Stimulated activated CD4-positive, alpha-beta T cell treated with anti-CD3 and anti-CD28 coated beads, Interleukin-4, amount 100 ng/mL, for 4 hours (primary cell): Measurements from ENCODE around the gene CSH2.
"Not testable (repeated sequence)": the region's sequence is repeated elsewhere in the genome, so short reads cannot be mapped to it uniquely, and the experiment has no call there.

Experiments
- DNase-seq, 2 experiments: peaks; one replicate each; pipeline ENCODE4 v3.0.0-alpha.2; 2020

CSH2 gene

DNA sequence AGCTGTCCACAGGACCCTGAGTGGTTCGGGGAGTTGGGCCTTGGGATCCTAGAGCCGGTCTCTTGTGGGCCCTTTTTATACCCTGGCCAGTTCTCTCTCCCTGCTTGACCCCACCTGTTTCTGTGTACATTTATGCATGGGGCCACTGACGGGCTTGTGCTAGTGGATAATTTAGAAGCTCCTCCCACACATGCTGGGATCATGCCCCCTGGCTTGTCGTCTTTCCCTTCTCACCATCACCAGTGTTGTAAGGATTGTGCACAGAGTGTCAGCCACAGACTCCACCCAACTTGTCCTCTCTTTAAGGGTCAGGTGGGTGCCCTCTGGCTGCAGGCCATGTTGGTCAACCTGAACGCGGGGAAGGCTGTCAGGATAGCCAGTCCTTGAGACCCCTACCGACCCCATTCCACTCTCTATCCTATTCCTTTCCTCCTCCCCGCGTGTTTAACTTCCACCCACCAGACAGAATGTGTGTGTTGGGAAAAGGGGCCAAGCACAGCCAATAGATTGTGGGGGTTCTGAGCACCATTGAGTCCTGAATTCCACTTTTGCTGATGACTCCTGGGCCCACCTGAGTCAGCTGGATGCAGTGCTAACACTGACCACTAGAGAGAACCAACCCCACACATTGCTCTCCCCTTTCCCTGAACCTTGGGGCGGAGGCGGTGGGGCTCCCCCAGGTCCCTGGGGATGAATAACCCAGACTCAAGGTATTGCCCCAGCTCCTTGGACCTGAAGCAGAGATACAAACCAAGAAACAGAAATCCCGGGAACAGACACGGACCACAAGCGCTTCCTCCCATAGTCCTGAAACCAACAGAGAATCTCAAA lies 23.3 kb upstream of the CSH2 start, which contains the start of gene CSH1:
Gene CSH1, minus strand, starts transcription at position 51 of the 831 bp plus-strand sequence. CDS start 63 bp downstream, outside the sequence.
- DNase-seq, result not testable (repeated sequence)

- not testable (repeated sequence) for DNase-seq
These were observed 21.3 kb upstream of the CSH2 start for GRCh38 chr17:63894821-63895220.

GRCh38 chr17:63894021-63894420 lies 20.5 kb upstream of the CSH2 start:
- DNase-seq, result not testable (repeated sequence)

GRCh38 chr17:63892316-63893037 lies 19.0 kb upstream of the CSH2 start:
- not testable (repeated sequence) for DNase-seq

GRCh38 chr17:63889026-63889848 lies 15.8 kb upstream of the CSH2 start:
- not testable (repeated sequence) for DNase-seq

DNA sequence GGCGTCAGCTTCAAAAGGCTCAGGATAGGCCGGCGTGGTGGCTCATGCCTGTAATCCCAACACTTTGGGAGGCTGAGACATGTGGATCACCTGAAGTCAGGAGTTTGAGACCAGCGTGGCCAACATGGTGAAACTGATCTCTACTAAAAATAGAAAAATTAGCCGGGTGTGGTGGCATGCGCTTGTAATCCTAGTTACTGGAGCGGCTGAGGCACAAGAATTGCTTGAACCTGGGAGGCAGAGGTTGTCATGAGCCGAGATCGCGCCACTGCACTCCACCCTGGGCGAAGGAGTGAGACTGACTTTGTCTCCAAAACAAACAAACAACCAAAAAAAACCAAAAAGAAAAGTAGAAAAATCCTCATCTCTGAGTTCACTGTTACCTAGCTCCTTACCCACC lies 11.6 kb upstream of the CSH2 start:
- DNase-seq, result not testable (repeated sequence)

DNA sequence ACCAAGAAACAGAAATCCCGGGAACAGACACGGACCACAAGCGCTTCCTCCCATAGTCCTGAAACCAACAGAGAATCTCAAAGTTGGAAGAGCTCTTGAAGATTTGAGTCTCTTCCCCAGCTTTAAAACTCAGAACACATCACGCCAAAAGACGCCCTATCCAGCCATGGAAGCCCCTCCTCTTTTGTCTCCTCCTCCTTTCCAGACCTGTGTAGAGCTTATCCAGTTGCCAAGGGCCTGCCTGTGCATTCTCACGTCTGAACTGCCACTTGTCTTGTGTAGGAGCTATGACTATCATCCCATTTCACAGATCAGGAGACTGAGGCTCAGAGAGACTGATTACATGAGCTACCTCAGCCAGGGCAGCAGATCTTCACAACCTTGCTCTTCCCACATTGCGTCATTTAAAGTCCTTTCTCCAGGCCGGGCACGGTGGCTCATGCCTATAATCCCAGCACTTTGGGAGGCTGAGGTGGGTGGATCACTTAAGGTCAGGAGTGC lies 9.2 kb upstream of the CSH2 start:
- DNase-seq, result not testable (repeated sequence)

DNA sequence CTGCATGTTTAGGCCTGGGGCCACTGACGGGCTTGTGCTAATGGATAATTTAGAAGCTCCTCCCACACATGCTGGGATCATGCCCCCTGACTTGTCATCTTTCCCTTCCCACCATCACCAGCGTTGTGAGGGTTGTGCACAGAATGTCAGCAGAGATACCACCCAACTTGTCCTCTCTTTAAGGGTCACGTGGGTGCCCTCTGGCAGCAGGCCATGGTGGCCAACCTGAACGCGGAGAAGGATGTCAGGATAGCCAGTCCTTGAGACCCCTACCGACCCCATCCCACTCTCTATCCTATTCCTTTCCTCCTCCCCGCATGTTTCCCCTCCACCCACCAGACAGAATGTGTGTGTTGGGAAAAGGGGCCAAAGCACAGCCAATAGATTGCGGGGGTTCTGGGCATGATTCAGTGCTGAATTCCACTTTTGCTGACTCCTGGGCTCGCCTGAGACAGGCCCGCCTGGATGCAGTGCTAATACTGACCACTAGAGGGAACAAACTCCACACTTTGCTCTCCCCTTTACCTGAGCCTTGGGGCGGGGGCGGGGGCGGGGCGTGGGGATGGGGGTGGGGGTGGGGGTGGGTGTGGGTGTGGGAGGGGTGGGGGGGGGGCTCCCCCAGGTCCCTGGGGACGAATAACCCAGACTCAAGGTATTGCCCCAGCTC lies 8.6 kb upstream of the CSH2 start, which contains the start of gene GH2:
Gene GH2, minus strand, starts transcription at position 10 of the 667 bp plus-strand sequence. CDS start 143 bp downstream, outside the sequence.
- peak; percentile 47 to 52 for DNase-seq

DNA sequence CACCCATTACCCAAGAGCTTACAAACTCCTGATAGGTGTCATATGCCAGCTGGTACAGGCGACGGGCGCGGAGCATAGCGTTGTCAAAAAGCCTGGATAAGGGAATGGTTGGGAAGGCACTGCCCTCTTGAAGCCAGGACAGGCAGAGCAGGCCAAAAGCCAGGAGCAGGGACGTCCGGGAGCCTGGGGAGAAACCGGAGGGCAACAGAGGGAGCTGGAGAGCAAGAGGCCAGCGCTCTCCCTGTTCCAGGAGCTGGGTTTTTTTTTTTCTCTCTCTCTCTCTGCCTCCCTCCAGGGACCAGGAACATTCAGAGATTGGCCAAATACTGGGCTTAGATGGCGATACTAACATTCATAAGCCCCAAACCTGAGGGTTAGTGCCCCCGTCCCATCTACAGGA lies 7.9 kb upstream of the CSH2 start:
- DNase-seq, result not testable (repeated sequence)

GRCh38 chr17:63880706-63881105 lies 7.2 kb upstream of the CSH2 start:
- DNase-seq, result no peak

- not testable (repeated sequence) for DNase-seq
These were observed 4.9 kb upstream of the CSH2 start for GRCh38 chr17:63878413-63878812.

GRCh38 chr17:63874693-63875092 lies 1.2 kb upstream of the CSH2 start:
- not testable (repeated sequence) for DNase-seq

GRCh38 chr17:63874061-63874626 lies 667 bp upstream of the CSH2 start:
- not testable (repeated sequence) for DNase-seq

DNA sequence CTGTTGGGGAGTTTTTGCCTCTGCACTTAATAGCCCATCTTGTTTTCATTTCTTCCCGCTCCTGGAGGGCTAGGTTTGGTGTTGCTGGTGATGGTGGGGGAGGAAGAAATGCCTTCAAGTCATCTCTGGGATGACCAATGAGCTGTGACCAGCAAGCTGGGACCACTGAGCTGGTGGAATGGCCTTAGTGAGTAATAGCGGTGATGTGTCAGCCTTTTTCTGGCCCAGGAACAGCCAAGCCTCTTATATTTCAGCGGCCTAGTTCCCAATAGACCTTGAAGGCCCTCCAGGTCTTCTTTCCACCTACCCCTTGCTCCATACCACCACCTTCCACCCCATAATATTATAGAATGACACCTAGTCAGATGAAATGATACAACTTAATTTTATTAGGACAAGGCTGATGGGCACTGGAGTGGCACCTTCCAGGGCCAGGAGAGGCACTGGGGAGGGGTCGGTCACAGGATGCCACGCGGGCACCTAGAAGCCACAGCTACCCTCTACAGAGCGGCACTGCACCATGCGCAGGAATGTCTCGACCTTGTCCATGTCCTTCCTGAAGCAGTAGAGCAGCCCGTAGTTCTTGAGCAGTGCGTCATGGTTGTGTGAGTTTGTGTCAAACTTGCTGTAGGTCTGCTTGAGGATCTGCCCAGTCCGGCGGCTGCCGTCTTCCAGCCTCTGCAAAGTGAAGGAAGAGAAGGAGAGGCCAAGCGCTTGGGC lies 1.7 kb downstream of the CSH2 start:
- not testable (repeated sequence) for DNase-seq

DNA sequence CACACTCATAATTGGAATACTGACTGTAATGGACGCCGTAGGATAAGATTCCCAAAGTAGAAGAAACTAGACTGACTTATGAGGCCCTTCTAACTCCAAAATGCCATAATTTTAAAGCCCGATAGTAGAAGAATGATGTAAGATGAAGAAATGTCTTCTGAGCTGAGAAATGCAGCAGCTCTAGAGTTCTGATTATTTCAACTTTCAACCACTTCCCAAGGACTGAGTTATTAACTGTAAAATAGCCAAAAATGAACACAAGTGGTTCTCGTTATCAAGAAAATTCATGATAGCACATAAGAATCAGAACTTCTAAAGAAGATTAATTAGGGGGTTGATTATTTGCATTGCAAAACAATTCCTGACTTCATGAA lies 3.2 kb downstream of the CSH2 start:
- not testable (repeated sequence) for DNase-seq

- not testable (repeated sequence) for DNase-seq
These were observed 3.8 kb downstream of the CSH2 start for GRCh38 chr17:63869491-63870291.

GRCh38 chr17:63866625-63867024 lies 6.9 kb downstream of the CSH2 start:
- not testable (repeated sequence) for DNase-seq

GRCh38 chr17:63859257-63859656 lies 14.2 kb downstream of the CSH2 start:
- DNase-seq, result no peak

- not testable (repeated sequence) for DNase-seq
These were observed 17.1 kb downstream of the CSH2 start for GRCh38 chr17:63856425-63856824.

DNA sequence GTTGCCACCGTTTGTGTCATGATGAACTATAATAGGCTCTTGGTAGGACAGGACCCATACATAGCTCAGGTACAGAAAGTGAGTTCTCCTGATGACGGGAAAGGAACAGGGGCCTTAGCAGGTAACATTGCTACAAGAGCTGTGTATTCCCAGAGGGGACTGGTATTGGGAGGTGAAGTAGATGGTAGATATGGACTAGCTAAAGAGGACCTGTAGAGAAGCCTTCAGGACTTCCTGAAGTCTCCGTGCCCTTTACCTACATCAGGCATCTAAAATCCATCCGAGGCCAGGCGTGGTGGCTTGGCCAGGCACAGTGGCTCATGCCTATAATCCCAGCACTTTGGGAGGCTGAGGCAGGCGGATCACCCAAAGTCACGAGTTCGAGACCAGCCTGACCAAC lies 18.3 kb downstream of the CSH2 start:
- DNase-seq, result no peak
